BJ (cell line): ENCODE measurements around the gene GALNT1. TPM values are rescaled to one million over a fixed set of nuclear protein-coding genes. Genes with fewer than 3 reads are reported as not detected.
"Not testable (repeated sequence)": the region's sequence is repeated elsewhere in the genome, so short reads cannot be mapped to it uniquely, and the experiment has no call there.

Source experiments
- CTCF ChIA-PET: fragments of 350-600 bp; formaldehyde crosslinking; extraction: SDS; loops from one replicate; lab custom pipeline; 2021; ENCODE audit warnings: antibody characterized with exemption, inconsistent platforms; lab: Yijun Ruan, JAX
- POLR2A ChIA-PET: fragments of 300-600 bp; sonication (Branson Sonifier 250); formaldehyde crosslinking; extraction: SDS; loops from one replicate; lab custom pipeline; 2021; ENCODE audit warnings: antibody characterized with exemption; lab: Charles Lee
- DNase-seq: peaks from one replicate; pipeline ENCODE4 v3.0.0-alpha.2; 2011; ENCODE audit warnings: low read depth
- H3K27me3 ChIP-seq: 2 replicates; pipeline ENCODE4 v1.6.0; 2011; ENCODE audit warnings: low read length; ENCODE audit not compliant: control insufficient read depth, insufficient read depth
- H3K36me3 ChIP-seq: 2 replicates; pipeline ENCODE4 v1.5.1; 2011; ENCODE audit warnings: low read length; ENCODE audit not compliant: control insufficient read depth, insufficient read depth
- H3K4me3 ChIP-seq: 2 replicates; pipeline ENCODE4 v1.5.1; 2011; ENCODE audit warnings: low read depth, mild to moderate bottlenecking, control low read depth, low read length
- CTCF ChIP-seq: IDR thresholded peaks from 2 replicates; pipeline ENCODE4 v1.5.1; 2011; ENCODE audit warnings: low read depth, mild to moderate bottlenecking, control low read depth, inconsistent platforms, low read length, moderate library complexity; ENCODE audit not compliant: insufficient read depth
- polyA plus RNA-seq: library from polyadenylated mRNA; depleted of rRNA; stranded (reverse); fragments of >200 nt; gene quantifications from 2 replicates; pipeline ENCODE4 v1.2.3, GENCODE V29; 2011

Gene GALNT1
- polyA plus RNA-seq, 1 experiment: 23.3 TPM

- TF ChIP-seq CTCF: no peak
- ChIA-PET POLR2A (no interaction called here), CTCF (no interaction called here)
- Histone ChIP-seq H3K36me3 (no peaks in the 10 kb centered on the region), H3K4me3 (no peak overlapping the region), H3K27me3 (0 out of 2 replicates have a peak, but pooled peaks cover 1% of the 10 kb centered on the region)
- no peak for DNase-seq
Observed at GRCh38 chr18:35570182-35570581, 11.4 kb upstream of the GALNT1 start.

- Histone ChIP-seq H3K4me3 (no peak overlapping the region), H3K36me3 (no peaks in the 10 kb centered on the region), H3K27me3 (0 out of 2 replicates have a peak, but pooled peaks cover 1% of the 10 kb centered on the region)
- CTCF ChIA-PET: no interaction called here
- no peak for TF ChIP-seq CTCF
- no peak for DNase-seq
- POLR2A ChIA-PET: no interaction called here
Observed at GRCh38 chr18:35571138-35571537, 10.4 kb upstream of the GALNT1 start.

- no peaks in the 10 kb centered on the region for H3K27me3 ChIP-seq
- ChIA-PET CTCF (no interaction called here), POLR2A (no interaction called here)
- DNase-seq: no peak
- no peak for TF ChIP-seq CTCF
- H3K4me3 ChIP-seq: no peak overlapping the region
- no peaks in the 10 kb centered on the region for H3K36me3 ChIP-seq
Observed at GRCh38 chr18:35572644-35573043, 8.9 kb upstream of the GALNT1 start.

GRCh38 chr18:35573531-35573930 is 8.0 kb upstream of the GALNT1 start:
- no peak for TF ChIP-seq CTCF
- no peak for DNase-seq
- Histone ChIP-seq H3K27me3 (no peaks in the 10 kb centered on the region), H3K36me3 (no peaks in the 10 kb centered on the region), H3K4me3 (no peak overlapping the region)
- POLR2A ChIA-PET: no interaction called here
- CTCF ChIA-PET: no interaction called here

GRCh38 chr18:35576240-35576845 is 5.2 kb upstream of the GALNT1 start:
- POLR2A ChIA-PET, CTCF ChIA-PET, H3K36me3 ChIP-seq, H3K4me3 ChIP-seq, DNase-seq, H3K27me3 ChIP-seq: not testable (repeated sequence)
